Inferior parietal cortex (tissue), 1 donor: ENCODE data around the gene SETD7.
A peak's percentile ranks its signal among the peaks of the same experiment; 100 is the strongest.

ENCODE experiments used
- DNase-seq: peaks from one replicate; pipeline ENCODE4 v3.0.0-alpha.2; 2016; ENCODE audit errors: extremely low spot score

Gene SETD7

GRCh38 chr4:139509727-139510410 is 46.1 kb downstream of the SETD7 start:
- no peak for DNase-seq

- no peak for DNase-seq
Measured at GRCh38 chr4:139508581-139509237, 47.3 kb downstream of the SETD7 start.

DNA sequence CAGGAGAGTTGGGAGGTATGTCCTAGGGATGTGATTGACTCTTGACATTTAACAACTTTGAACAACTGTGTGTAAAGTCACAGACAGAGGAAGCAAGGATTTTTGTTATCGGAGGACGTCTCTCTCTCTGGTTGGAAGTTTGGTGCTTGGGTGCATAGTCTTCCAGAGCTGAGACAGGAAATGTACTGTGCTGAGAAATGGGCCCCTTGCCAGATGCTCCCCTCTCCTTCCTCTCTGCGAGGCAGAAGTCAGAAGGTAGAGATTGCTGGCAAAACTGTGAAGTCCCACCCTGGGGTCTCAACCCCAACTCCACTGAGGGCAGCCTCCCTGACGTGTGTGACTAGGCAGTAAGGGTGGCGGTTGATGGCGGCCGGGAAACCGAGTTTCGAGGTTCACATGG is 49.2 kb downstream of the SETD7 start:
- DNase-seq, result no peak

GRCh38 chr4:139503622-139504166 is 52.3 kb downstream of the SETD7 start:
- no peak for DNase-seq

- no peak for DNase-seq
Measured at GRCh38 chr4:139501927-139502899, 53.8 kb downstream of the SETD7 start.

GRCh38 chr4:139501527-139501926 is 54.5 kb downstream of the SETD7 start:
- no peak for DNase-seq

GRCh38 chr4:139501117-139501516 is 54.9 kb downstream of the SETD7 start:
- DNase-seq, result no peak

GRCh38 chr4:139499186-139499585 is 56.8 kb downstream of the SETD7 start:
- no peak for DNase-seq

- DNase-seq, result no peak
Measured at GRCh38 chr4:139493176-139493575, 62.8 kb downstream of the SETD7 start.

DNA sequence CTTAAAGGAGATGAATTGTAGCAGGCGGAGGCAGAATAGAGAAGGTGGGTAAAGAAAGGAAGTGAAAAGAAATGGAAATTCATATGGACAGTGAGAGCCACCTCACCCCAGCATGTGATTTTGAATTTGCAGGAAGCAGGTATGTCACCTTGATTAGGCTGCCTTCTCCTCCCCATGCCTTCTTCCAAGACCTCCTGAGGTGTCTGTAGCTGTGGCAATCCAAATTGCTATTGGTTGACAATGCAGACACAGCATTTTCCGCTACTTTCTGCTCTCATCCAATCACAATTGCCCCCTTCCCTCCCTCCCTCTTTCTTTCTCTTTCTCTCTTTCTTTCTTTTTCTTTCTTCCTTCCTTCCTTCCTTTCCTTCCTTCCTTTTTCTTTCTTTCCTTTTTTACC is 63.6 kb downstream of the SETD7 start:
- DNase-seq, result no peak

DNA sequence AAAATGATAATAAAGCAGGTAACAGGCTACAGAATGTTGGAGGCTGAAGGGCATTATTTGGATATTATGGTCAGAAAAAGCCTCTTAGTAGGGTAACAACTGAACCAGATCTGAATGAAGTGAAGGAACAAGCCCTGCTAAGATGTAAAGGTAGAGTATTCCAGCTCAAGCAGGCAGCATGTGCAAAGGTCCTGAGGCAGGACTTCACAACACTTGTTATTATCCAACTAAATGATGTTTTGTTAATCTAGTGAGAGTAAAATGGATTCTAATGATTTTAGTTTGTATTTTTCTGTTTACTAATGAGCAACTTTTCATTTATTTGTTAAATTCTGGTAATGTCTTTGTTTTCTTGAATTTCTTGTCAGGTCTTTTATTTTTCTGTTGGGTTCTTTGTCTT is 66.4 kb downstream of the SETD7 start:
- DNase-seq, result no peak

DNA sequence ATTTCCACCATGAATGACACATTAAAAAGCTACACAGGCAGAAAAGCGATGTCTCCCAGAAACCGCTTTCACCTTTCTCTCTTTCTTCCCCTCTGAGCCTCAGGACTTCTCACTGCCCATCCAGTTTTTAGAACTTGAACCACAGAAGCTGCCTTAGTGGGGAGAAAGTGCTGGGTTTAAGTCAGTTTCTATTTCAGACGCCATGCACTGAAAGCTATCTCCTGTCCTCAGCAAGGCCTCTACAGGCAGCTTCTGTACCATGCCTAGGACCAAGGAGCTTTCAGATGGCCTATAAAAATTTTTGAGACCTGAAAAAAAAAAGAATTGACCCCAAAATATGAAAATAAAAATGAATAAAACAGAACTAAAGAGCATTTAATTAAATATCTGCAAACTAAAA is 67.6 kb downstream of the SETD7 start:
- DNase-seq, result no peak

DNA sequence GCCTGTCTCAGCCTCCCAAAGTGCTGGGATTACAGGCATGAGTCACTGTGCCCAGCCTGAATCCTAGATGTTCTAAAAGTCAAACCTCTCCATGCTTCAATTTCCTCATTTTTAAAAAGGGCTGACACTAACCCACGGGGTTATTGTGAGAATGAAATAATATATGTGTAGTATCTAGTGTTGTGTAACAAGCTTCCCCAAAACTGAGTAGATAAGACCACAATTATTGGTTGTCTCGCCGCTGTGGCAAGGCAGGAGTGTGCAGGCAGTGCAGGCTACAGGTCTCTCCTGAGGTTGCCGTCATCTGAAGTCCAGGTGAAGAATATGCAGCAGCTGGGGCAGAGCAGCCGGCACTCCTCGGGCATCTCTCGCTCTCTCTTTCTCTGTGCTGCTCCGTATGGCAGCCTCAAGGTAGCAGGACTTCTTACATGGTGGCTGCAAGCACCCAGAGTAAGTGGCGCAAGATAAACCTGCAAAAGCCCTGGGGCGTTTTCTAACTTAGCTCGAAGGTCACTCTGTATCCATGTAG is 71.2 kb downstream of the SETD7 start:
- DNase-seq, result no peak

DNA sequence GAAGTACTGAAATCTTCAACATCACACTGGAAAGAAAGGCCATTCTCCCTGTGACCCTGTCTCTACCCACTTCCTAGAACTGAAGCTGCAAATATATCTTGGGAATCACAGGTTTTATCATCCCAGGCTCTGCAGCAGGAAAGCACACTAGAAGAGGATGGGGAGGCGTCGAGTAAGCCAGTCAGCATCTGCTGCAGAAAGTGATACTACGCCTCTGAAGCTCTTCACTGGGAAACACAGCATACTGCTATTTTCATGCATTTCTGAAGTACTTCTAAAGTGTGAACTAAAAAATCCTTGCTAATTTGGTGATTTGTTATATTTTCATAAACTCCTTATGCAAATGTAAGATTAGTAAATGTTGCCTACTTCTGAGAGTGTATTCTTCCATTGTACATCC is 73.0 kb downstream of the SETD7 start:
- peak; percentile 28 for DNase-seq

GRCh38 chr4:139481465-139481864 is 74.6 kb downstream of the SETD7 start:
- DNase-seq, result no peak

- DNase-seq, result no peak
Measured at GRCh38 chr4:139476363-139476762, 79.7 kb downstream of the SETD7 start.

GRCh38 chr4:139472852-139473251 is 83.2 kb downstream of the SETD7 start:
- DNase-seq, result no peak

DNA sequence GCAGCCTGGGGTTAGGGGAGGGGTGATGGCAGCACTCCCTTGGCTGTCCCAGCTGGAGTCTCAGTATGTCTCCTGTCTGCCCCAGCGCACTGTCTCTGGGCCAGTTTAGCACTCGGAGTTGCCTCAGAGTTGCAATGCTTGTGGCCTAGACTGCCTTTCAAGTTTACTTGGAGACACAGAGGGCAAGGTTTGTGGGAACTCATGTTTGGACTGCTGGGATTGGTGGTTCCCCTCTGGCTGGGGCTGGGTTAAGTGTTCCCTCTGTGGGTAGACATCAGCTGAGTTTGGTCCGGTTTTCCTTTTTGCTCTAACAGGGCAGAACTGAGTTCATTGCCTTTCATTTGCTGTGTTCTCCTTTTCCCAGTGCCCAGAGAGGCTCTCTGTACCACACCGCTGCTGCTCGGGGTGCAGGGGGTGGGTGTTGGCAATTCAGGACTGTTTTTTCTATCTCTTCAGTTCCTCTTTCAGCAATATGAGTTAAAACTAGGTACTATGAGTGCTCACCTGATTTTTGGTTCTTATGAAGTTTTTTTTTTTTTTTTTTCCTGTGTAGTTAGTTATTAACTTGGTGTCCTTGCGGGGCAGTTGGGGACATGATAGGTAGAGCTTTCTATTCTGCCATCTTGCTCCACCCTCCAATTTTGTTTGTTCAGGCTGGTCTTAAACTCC is 84.9 kb downstream of the SETD7 start:
- DNase-seq, result no peak

GRCh38 chr4:139470295-139470694 is 85.7 kb downstream of the SETD7 start:
- DNase-seq, result no peak

- no peak for DNase-seq
Measured at GRCh38 chr4:139469869-139470268, 86.2 kb downstream of the SETD7 start.

DNA sequence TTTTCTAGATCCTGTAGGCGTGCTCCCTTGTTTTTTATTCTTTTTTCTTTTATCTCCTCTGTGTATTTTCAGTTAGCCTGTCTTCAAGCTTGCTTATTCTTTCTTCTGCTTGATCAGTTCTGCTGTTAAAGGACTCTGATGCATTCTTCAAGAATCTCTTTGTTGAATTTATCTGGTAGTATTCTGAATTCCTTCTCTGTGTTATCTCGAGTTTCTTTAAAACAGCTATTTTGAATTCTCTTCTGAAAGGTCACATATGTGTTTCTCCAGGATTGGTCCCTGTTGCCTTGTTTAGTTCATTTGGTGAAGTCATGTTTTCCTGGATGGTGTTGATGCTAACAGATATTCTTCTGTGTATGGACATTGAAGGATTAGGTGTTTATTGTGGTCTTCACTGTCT is 86.8 kb downstream of the SETD7 start:
- no peak for DNase-seq
